GM12878 (cell line): Measurements from ENCODE around the gene B4GALNT2. TPM values are rescaled to one million over a fixed set of nuclear protein-coding genes. Genes with fewer than 3 reads are reported as not detected.

Experiments used
- BACH1 ChIP-seq: fragments of 450-650 bp; IDR thresholded peaks from 2 replicates; pipeline ENCODE4 v1.6.1; 2017; ENCODE audit warnings: mild to moderate bottlenecking, borderline replicate concordance
- BRCA1 ChIP-seq: IDR thresholded peaks from 2 replicates; pipeline ENCODE4 v1.6.1; 2011; ENCODE audit warnings: low read depth, low read length, improper control_type of control experiment
- CEBPZ ChIP-seq: fragments of 150-350 bp; IDR thresholded peaks from 2 replicates; pipeline ENCODE4 v1.6.1; 2016; ENCODE audit warnings: low read depth, low read length
- FOXK2 ChIP-seq: fragments of 450-650 bp; IDR thresholded peaks from 2 replicates; pipeline ENCODE4 v1.6.1; 2017; ENCODE audit warnings: mild to moderate bottlenecking, moderate library complexity
- KLF5 ChIP-seq: fragments of 450-650 bp; IDR thresholded peaks from 2 replicates; pipeline ENCODE4 v1.6.1; 2014; ENCODE audit warnings: mild to moderate bottlenecking; ENCODE audit not compliant: partially characterized antibody
- MEF2B ChIP-seq: fragments of 450-650 bp; IDR thresholded peaks from 2 replicates; pipeline ENCODE4 v1.6.1; 2018; ENCODE audit warnings: mild to moderate bottlenecking, moderate library complexity; ENCODE audit not compliant: partially characterized antibody, poor library complexity, severe bottlenecking
- NFYB ChIP-seq: IDR thresholded peaks from 2 replicates; pipeline ENCODE4 v1.6.1; 2011; ENCODE audit warnings: low read depth, mild to moderate bottlenecking, low read length, improper control_type of control experiment, moderate library complexity; ENCODE audit not compliant: insufficient read depth
- NR2F1 ChIP-seq: fragments of 450-650 bp; conservative IDR thresholded peaks from 2 replicates; pipeline ENCODE4 v1.6.1; 2017; ENCODE audit warnings: mild to moderate bottlenecking
- PAX8 ChIP-seq: fragments of 450-650 bp; IDR thresholded peaks from 2 replicates; pipeline ENCODE4 v1.6.1; 2017; ENCODE audit warnings: mild to moderate bottlenecking, moderate library complexity
- RBBP5 ChIP-seq: fragments of 200-600 bp; sonication (generic); conservative IDR thresholded peaks from 2 replicates; pipeline ENCODE4 v1.6.1; 2016
- REST ChIP-seq: IDR thresholded peaks from 2 replicates; pipeline ENCODE4 v1.6.1; 2012; ENCODE audit warnings: mild to moderate bottlenecking, low read depth, low read length
- WRNIP1 ChIP-seq: IDR thresholded peaks from 2 replicates; pipeline ENCODE4 v1.6.1; 2011; ENCODE audit warnings: low read depth, low read length, improper control_type of control experiment, borderline replicate concordance
- ZBED1 ChIP-seq: IDR thresholded peaks from 2 replicates; pipeline ENCODE4 v1.6.1; 2016; ENCODE audit warnings: borderline replicate concordance
- ZNF24 ChIP-seq: fragments of 450-650 bp; IDR thresholded peaks from 2 replicates; pipeline ENCODE4 v1.6.1; 2017; ENCODE audit warnings: antibody characterized with exemption, mild to moderate bottlenecking
- ZNF592 ChIP-seq: fragments of 450-650 bp; IDR thresholded peaks from 2 replicates; pipeline ENCODE4 v1.6.1; 2017; ENCODE audit warnings: mild to moderate bottlenecking, moderate library complexity
- ZSCAN29 ChIP-seq: fragments of 450-650 bp; IDR thresholded peaks from 2 replicates; pipeline ENCODE4 v1.6.1; 2017; ENCODE audit warnings: mild to moderate bottlenecking, moderate library complexity
- polyA plus RNA-seq, 11 experiments: library from polyadenylated mRNA; depleted of rRNA in 4 of 11; unstranded in 6 of 11; stranded (reverse) in 5 of 11; fragments of >200 nt; fragmentation: Nextera tagmentation in 4 of 11; fragmentation: Illumina TruSeq in 1 of 11; extraction: Ambion mirVana in 4 of 11; extraction: Trizol in 1 of 11; gene quantifications; 1 replicate in 1 of 11; 2 replicates in 10 of 11; pipeline versions ENCODE4 v1.2.1 to v1.2.3, GENCODE V29; 2011 to 2016; ENCODE audit warnings: inconsistent platforms in 2 of 11, missing spikeins in 2 of 11, low read depth in 1 of 11
- total RNA-seq, 4 experiments: library from RNA; depleted of rRNA in 3 of 4; stranded (reverse); fragments of >200 nt in 3 of 4; fragmentation: Illumina TruSeq in 1 of 4; extraction: Trizol in 1 of 4; gene quantifications; 2 replicates each; pipeline versions ENCODE4 v1.2.1 to v1.2.3, GENCODE V29; 2013 to 2021

The B4GALNT2 gene
- total and polyA plus RNA-seq, 10 of the 15 experiments (the other 5 are each of a cell fraction or from before 2014, with no cell fraction given) = not detected

GRCh38 chr17:49217651-49218413 lies 85.3 kb downstream of the B4GALNT2 start (continued):
- TF ChIP-seq REST = no peak
- peak; percentile 57; the same call in 1 of the 2 replicates for TF ChIP-seq BACH1
- no peak for TF ChIP-seq NFYB
- TF ChIP-seq ZNF592 = peak; percentile 76; the same call in 1 of the 2 replicates
- TF ChIP-seq KLF5 = no peak
- TF ChIP-seq BRCA1 = peak; percentile 23; the same call in 1 of the 2 replicates
- no peak for TF ChIP-seq PAX8
- TF ChIP-seq WRNIP1 = 0 out of 2 replicates have a peak, but pooled peaks have one; percentile 74
- no peak for TF ChIP-seq RBBP5
- TF ChIP-seq ZNF24 = peak; percentile 21; the same call in 1 of the 2 replicates
- TF ChIP-seq MEF2B = peak; percentile 98
- TF ChIP-seq FOXK2 = no peak
- peak; percentile 95 for TF ChIP-seq NR2F1
- no peak for TF ChIP-seq CEBPZ
- no peak for TF ChIP-seq ZSCAN29
- TF ChIP-seq ZBED1 = peak; percentile 91; the same call in 1 of the 2 replicates
